Motor neuron (in vitro differentiated cells): ENCODE data around the gene LAMA2. TPM values are rescaled to one million over a fixed set of nuclear protein-coding genes. Genes with fewer than 3 reads are reported as not detected.

Source experiments
- ATAC-seq, 8 experiments: fragments of 200-7000 bp; cut with Tn5 transposase; replicated peaks in 6 of 8; 2 replicates each; pipeline ENCODE4 v1.8.0; 2021; ENCODE audit warnings: mild to moderate bottlenecking in 8 of 8, moderate library complexity in 8 of 8
- H3K27ac ChIP-seq, 2 donors: fragments of 250-450 bp; sonication (Bioruptor Pico); 2 replicates each; pipeline ENCODE4 v1.9.0; 2021; ENCODE audit warnings: antibody characterized with exemption in 2 of 2, mild to moderate bottlenecking in 2 of 2, moderate library complexity in 1 of 2
- H3K4me1 ChIP-seq, 2 donors: fragments of 250-450 bp; sonication (Bioruptor Pico); replicated peaks in 1 of 2; 2 replicates each; pipeline ENCODE4 v1.6.1; 2021; ENCODE audit warnings: antibody characterized with exemption in 2 of 2, mild to moderate bottlenecking in 2 of 2, moderate library complexity in 1 of 2
- H3K4me3 ChIP-seq, 5 donors: fragments of 250-450 bp; sonication (Bioruptor Pico); 2 replicates each; pipeline ENCODE4 v1.9.0; 2021; ENCODE audit warnings: antibody characterized with exemption in 5 of 5, mild to moderate bottlenecking in 5 of 5, moderate library complexity in 4 of 5
- WGBS, 10 experiments: fragments of 450-650 bp; shearing (Covaris generic); methylation state at CpG; one replicate each; pipeline ENCODE4 v1.0.0; 2022; 5-methylcytosine and 5-hydroxymethylcytosine counted together
- in situ Hi-C, 9 experiments: fragments of 400-800 bp; cut with MboI; loops; one replicate each; pipeline ENCODE4 v1.15.0; 2021; ENCODE audit warnings: low sequenced_read_pairs in 9 of 9, low pct_unique_long_range_greater_than_20kb in 2 of 9; ENCODE audit not compliant: unreplicated experiment in 9 of 9
- total RNA-seq, 8 experiments: library from RNA; unstranded; fragments of 300-600 nt; gene quantifications; 2 replicates each; pipeline versions ENCODE4 v1.2.3 to v1.2.4, GENCODE V29; 2022

Gene LAMA2
- total RNA-seq, 8 experiments from 2014 or later = 0.52 to 232 (median 5.1) TPM

- no peak overlapping the region for H3K27ac ChIP-seq
- ATAC-seq = no peak
- WGBS, 10 experiments = 81 to 100% (median 92%) methylated on average over 1 to 10 of the region's 10 CpGs; no CpG with 5 or more reads in 2 of the 10 experiments
- in situ Hi-C loops = no loop called here
- no peaks in the 10 kb centered on the region for H3K4me1 ChIP-seq
- no peak overlapping the region for H3K4me3 ChIP-seq
These were observed 357.0 kb downstream of the LAMA2 start for GRCh38 chr6:129239825-129240491.

- H3K4me1 ChIP-seq = no peaks in the 10 kb centered on the region
- no peak overlapping the region for H3K27ac ChIP-seq
- 70 to 100% (median 86%) methylated on average over 2 of the region's 2 CpGs; no CpG with 5 or more reads in 6 of the 10 experiments for WGBS, 10 experiments
- H3K4me3 ChIP-seq = no peak overlapping the region
- no peak for ATAC-seq
- in situ Hi-C loops = no loop called here
These were observed 357.5 kb downstream of the LAMA2 start for GRCh38 chr6:129240492-129240853.

- 57 to 100% (median 99%) methylated on average over 1 to 2 of the region's 2 CpGs; no CpG with 5 or more reads in 2 of the 10 experiments for WGBS, 10 experiments
- in situ Hi-C loops = no loop called here
- H3K4me1 ChIP-seq = no peaks in the 10 kb centered on the region
- no peak for ATAC-seq
- H3K27ac ChIP-seq = no peak overlapping the region
- H3K4me3 ChIP-seq = no peak overlapping the region
These were observed 359.6 kb downstream of the LAMA2 start for GRCh38 chr6:129242546-129242945.

- no peak overlapping the region for H3K27ac ChIP-seq
- in situ Hi-C loops = no loop called here
- no peaks in the 10 kb centered on the region for H3K4me1 ChIP-seq
- no peak overlapping the region for H3K4me3 ChIP-seq
- WGBS, 10 experiments = 80 to 100% (median 96%) methylated on average over 1 to 2 of the region's 2 CpGs; no CpG with 5 or more reads in 1 of the 10 experiments
- ATAC-seq = no peak
These were observed 360.4 kb downstream of the LAMA2 start for GRCh38 chr6:129243377-129243776.

- 59 to 100% (median 96%) methylated on average over 2 to 4 of the region's 4 CpGs; no CpG with 5 or more reads in 2 of the 10 experiments for WGBS, 10 experiments
- no peak overlapping the region for H3K27ac ChIP-seq
- in situ Hi-C loops = no loop called here
- no peak overlapping the region for H3K4me3 ChIP-seq
- no peak for ATAC-seq
- H3K4me1 ChIP-seq = peaks cover 8 to 17% of the 10 kb centered on the region in 2 donors
These were observed 366.0 kb downstream of the LAMA2 start for GRCh38 chr6:129248946-129249345.

GRCh38 chr6:129251669-129252376 is 368.9 kb downstream of the LAMA2 start:
- in situ Hi-C loops = loop anchor here in 1 of 9 experiments (25.0 kb wide), 1 partner anchor 515 kb away; no protein-coding TSS in a partner anchor
- WGBS, 10 experiments = 8 to 93% (median 72%) methylated on average over 2 to 13 of the region's 13 CpGs
- H3K4me1 ChIP-seq = peaks cover 8 to 18% of the 10 kb centered on the region in 2 donors
- H3K27ac ChIP-seq = no peak overlapping the region
- no peak overlapping the region for H3K4me3 ChIP-seq
- peak in 7 of 8 experiments; percentile 45 to 79 (median 53) for ATAC-seq

- Histone ChIP-seq H3K4me1 (peaks cover 8 to 18% of the 10 kb centered on the region in 2 donors), H3K27ac (no peak overlapping the region), H3K4me3 (no peak overlapping the region)
- in situ Hi-C loops = loop anchor here in 1 of 9 experiments (25.0 kb wide), 1 partner anchor 515 kb away; no protein-coding TSS in a partner anchor
- WGBS, 10 experiments = 34 to 60% (median 51%) methylated on average over 2 to 6 of the region's 6 CpGs
- ATAC-seq = peak in 1 of 8 experiments; percentile 20
These were observed 369.6 kb downstream of the LAMA2 start for GRCh38 chr6:129252377-129253071.

GRCh38 chr6:129253242-129253641 is 370.3 kb downstream of the LAMA2 start:
- 17 to 100% (median 79%) methylated on average over 1 of the region's 1 CpG; no CpG with 5 or more reads in 6 of the 10 experiments for WGBS, 10 experiments

GRCh38 chr6:129253727-129254126 is 370.8 kb downstream of the LAMA2 start:
- 72 to 92% (median 80%) methylated on average over 1 to 6 of the region's 6 CpGs for WGBS, 10 experiments
- peak in 2 of 8 experiments; percentile 36 to 58 for ATAC-seq
- Histone ChIP-seq H3K27ac (no peak overlapping the region), H3K4me3 (no peak overlapping the region), H3K4me1 (peaks cover 8 to 18% of the 10 kb centered on the region in 2 donors)
- in situ Hi-C loops = loop anchor here in 1 of 9 experiments (25.0 kb wide), 1 partner anchor 516 kb away; no protein-coding TSS in a partner anchor

More at GRCh38 chr6:129253242-129253641, 370.3 kb downstream of the LAMA2 start:
- Histone ChIP-seq H3K4me1 (peaks cover 8 to 18% of the 10 kb centered on the region in 2 donors), H3K4me3 (no peak overlapping the region), H3K27ac (no peak overlapping the region)
- in situ Hi-C loops = loop anchor here in 1 of 9 experiments (25.0 kb wide), 1 partner anchor 516 kb away; no protein-coding TSS in a partner anchor
- peak in 4 of 8 experiments; percentile 27 to 74 (median 44) for ATAC-seq

- no peak overlapping the region for H3K27ac ChIP-seq
- H3K4me1 ChIP-seq = peaks cover 8 to 16% of the 10 kb centered on the region in 2 donors
- in situ Hi-C loops = loop anchor here in 1 of 9 experiments (25.0 kb wide), 1 partner anchor 520 kb away; no protein-coding TSS in a partner anchor
- no peak overlapping the region for H3K4me3 ChIP-seq
- no peak for ATAC-seq
These were observed 374.3 kb downstream of the LAMA2 start for GRCh38 chr6:129257196-129257595.

GRCh38 chr6:129262661-129263060 is 379.7 kb downstream of the LAMA2 start:
- in situ Hi-C loops = loop anchor here in 1 of 9 experiments (25.0 kb wide), 1 partner anchor 525 kb away; no protein-coding TSS in a partner anchor
- H3K4me1 ChIP-seq = no peaks in the 10 kb centered on the region
- H3K4me3 ChIP-seq = no peak overlapping the region
- H3K27ac ChIP-seq = no peak overlapping the region
- 17 to 100% (median 65%) methylated on average over 1 of the region's 1 CpG for WGBS, 10 experiments
- ATAC-seq = no peak

GRCh38 chr6:129263176-129263575 is 380.2 kb downstream of the LAMA2 start:
- WGBS, 10 experiments = 75 to 87% (median 81%) methylated on average over 5 to 8 of the region's 8 CpGs
- ATAC-seq = no peak
- no peak overlapping the region for H3K27ac ChIP-seq
- H3K4me3 ChIP-seq = no peak overlapping the region
- no peaks in the 10 kb centered on the region for H3K4me1 ChIP-seq
- in situ Hi-C loops = loop anchor here in 1 of 9 experiments (25.0 kb wide), 1 partner anchor 526 kb away; no protein-coding TSS in a partner anchor
